Measurements from ENCODE around the gene TMEFF2.
"Not testable (repeated sequence)": the region's sequence is repeated elsewhere in the genome, so short reads cannot be mapped to it uniquely, and the experiment has no call there.

DNA sequence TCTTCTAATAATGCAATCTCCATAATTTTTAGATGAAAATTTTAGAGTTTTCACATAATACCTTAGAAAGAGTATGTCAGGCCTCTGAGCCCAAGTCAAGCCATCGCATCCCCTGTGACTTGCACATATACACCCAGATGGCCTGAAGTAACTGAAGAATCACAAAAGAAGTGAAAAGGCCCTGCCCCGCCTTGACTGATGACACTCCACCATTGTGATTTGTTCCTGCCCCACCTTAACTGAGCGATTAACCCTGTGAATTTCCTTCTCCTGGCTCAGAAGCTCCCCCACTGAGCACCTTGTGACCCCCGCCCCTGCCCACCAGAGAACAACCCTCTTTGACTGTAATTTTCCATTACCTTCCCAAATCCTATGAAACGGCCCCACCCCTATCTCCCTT lies 64.4 kb downstream of the TMEFF2 start:
- not testable (repeated sequence) for TF ChIP-seq EZH2 (IDR thresholded peaks at IDR 0.05; ENCODE audit: low read depth, unreplicated experiment); STAT1 (IDR thresholded peaks at IDR 0.05; ENCODE audit: unreplicated experiment); EZH2phosphoT487 (IDR thresholded peaks at IDR 0.05; ENCODE audit: unreplicated experiment); POLR2AphosphoS5 (IDR thresholded peaks at IDR 0.05; ENCODE audit: low read depth); ZNF331 (CRISPR knock-in tag; IDR thresholded peaks at IDR 0.05; ENCODE audit: low read depth); CREB1 (CRISPR knock-in tag; IDR thresholded peaks at IDR 0.05; ENCODE audit: low read depth); JUNB (IDR thresholded peaks at IDR 0.05; ENCODE audit: unreplicated experiment); NANOG (IDR thresholded peaks at IDR 0.05; ENCODE audit: borderline replicate concordance)
- TF ChIP-seq, protein P1, sequence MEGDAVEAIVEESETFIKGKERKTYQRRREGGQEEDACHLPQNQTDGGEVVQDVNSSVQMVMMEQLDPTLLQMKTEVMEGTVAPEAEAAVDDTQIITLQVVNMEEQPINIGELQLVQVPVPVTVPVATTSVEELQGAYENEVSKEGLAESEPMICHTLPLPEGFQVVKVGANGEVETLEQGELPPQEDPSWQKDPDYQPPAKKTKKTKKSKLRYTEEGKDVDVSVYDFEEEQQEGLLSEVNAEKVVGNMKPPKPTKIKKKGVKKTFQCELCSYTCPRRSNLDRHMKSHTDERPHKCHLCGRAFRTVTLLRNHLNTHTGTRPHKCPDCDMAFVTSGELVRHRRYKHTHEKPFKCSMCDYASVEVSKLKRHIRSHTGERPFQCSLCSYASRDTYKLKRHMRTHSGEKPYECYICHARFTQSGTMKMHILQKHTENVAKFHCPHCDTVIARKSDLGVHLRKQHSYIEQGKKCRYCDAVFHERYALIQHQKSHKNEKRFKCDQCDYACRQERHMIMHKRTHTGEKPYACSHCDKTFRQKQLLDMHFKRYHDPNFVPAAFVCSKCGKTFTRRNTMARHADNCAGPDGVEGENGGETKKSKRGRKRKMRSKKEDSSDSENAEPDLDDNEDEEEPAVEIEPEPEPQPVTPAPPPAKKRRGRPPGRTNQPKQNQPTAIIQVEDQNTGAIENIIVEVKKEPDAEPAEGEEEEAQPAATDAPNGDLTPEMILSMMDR (conservative IDR thresholded peaks at IDR 0.05; ENCODE audit: low read depth in 2 of 2): not testable (repeated sequence)
- TF ChIP-seq, protein P2, sequence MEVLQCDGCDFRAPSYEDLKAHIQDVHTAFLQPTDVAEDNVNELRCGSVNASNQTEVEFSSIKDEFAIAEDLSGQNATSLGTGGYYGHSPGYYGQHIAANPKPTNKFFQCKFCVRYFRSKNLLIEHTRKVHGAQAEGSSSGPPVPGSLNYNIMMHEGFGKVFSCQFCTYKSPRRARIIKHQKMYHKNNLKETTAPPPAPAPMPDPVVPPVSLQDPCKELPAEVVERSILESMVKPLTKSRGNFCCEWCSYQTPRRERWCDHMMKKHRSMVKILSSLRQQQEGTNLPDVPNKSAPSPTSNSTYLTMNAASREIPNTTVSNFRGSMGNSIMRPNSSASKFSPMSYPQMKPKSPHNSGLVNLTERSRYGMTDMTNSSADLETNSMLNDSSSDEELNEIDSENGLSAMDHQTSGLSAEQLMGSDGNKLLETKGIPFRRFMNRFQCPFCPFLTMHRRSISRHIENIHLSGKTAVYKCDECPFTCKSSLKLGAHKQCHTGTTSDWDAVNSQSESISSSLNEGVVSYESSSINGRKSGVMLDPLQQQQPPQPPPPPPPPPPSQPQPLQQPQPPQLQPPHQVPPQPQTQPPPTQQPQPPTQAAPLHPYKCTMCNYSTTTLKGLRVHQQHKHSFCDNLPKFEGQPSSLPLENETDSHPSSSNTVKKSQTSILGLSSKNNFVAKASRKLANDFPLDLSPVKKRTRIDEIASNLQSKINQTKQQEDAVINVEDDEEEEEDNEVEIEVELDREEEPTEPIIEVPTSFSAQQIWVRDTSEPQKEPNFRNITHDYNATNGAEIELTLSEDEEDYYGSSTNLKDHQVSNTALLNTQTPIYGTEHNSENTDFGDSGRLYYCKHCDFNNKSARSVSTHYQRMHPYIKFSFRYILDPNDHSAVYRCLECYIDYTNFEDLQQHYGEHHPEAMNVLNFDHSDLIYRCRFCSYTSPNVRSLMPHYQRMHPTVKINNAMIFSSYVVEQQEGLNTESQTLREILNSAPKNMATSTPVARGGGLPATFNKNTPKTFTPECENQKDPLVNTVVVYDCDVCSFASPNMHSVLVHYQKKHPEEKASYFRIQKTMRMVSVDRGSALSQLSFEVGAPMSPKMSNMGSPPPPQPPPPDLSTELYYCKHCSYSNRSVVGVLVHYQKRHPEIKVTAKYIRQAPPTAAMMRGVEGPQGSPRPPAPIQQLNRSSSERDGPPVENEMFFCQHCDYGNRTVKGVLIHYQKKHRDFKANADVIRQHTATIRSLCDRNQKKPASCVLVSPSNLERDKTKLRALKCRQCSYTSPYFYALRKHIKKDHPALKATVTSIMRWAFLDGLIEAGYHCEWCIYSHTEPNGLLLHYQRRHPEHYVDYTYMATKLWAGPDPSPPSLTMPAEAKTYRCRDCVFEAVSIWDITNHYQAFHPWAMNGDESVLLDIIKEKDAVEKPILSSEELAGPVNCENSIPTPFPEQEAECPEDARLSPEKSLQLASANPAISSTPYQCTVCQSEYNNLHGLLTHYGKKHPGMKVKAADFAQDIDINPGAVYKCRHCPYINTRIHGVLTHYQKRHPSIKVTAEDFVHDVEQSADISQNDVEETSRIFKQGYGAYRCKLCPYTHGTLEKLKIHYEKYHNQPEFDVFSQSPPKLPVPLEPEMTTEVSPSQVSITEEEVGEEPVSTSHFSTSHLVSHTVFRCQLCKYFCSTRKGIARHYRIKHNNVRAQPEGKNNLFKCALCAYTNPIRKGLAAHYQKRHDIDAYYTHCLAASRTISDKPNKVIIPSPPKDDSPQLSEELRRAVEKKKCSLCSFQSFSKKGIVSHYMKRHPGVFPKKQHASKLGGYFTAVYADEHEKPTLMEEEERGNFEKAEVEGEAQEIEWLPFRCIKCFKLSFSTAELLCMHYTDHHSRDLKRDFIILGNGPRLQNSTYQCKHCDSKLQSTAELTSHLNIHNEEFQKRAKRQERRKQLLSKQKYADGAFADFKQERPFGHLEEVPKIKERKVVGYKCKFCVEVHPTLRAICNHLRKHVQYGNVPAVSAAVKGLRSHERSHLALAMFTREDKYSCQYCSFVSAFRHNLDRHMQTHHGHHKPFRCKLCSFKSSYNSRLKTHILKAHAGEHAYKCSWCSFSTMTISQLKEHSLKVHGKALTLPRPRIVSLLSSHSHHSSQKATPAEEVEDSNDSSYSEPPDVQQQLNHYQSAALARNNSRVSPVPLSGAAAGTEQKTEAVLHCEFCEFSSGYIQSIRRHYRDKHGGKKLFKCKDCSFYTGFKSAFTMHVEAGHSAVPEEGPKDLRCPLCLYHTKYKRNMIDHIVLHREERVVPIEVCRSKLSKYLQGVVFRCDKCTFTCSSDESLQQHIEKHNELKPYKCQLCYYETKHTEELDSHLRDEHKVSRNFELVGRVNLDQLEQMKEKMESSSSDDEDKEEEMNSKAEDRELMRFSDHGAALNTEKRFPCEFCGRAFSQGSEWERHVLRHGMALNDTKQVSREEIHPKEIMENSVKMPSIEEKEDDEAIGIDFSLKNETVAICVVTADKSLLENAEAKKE (CRISPR knock-in tag; IDR thresholded peaks at IDR 0.05): not testable (repeated sequence)
- TF ChIP-seq, protein P3, sequence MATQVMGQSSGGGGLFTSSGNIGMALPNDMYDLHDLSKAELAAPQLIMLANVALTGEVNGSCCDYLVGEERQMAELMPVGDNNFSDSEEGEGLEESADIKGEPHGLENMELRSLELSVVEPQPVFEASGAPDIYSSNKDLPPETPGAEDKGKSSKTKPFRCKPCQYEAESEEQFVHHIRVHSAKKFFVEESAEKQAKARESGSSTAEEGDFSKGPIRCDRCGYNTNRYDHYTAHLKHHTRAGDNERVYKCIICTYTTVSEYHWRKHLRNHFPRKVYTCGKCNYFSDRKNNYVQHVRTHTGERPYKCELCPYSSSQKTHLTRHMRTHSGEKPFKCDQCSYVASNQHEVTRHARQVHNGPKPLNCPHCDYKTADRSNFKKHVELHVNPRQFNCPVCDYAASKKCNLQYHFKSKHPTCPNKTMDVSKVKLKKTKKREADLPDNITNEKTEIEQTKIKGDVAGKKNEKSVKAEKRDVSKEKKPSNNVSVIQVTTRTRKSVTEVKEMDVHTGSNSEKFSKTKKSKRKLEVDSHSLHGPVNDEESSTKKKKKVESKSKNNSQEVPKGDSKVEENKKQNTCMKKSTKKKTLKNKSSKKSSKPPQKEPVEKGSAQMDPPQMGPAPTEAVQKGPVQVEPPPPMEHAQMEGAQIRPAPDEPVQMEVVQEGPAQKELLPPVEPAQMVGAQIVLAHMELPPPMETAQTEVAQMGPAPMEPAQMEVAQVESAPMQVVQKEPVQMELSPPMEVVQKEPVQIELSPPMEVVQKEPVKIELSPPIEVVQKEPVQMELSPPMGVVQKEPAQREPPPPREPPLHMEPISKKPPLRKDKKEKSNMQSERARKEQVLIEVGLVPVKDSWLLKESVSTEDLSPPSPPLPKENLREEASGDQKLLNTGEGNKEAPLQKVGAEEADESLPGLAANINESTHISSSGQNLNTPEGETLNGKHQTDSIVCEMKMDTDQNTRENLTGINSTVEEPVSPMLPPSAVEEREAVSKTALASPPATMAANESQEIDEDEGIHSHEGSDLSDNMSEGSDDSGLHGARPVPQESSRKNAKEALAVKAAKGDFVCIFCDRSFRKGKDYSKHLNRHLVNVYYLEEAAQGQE (IDR thresholded peaks at IDR 0.05; ENCODE audit: unreplicated experiment): not testable (repeated sequence)
- TF ChIP-seq, protein P4, sequence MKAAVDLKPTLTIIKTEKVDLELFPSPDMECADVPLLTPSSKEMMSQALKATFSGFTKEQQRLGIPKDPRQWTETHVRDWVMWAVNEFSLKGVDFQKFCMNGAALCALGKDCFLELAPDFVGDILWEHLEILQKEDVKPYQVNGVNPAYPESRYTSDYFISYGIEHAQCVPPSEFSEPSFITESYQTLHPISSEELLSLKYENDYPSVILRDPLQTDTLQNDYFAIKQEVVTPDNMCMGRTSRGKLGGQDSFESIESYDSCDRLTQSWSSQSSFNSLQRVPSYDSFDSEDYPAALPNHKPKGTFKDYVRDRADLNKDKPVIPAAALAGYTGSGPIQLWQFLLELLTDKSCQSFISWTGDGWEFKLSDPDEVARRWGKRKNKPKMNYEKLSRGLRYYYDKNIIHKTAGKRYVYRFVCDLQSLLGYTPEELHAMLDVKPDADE (IDR thresholded peaks at IDR 0.05): not testable (repeated sequence)
